HEK293 (cell line): Measurements from ENCODE around the gene BORCS5.

Experiments used
- BCL11A ChIP-seq: fragments of 450-650 bp; formaldehyde crosslinking; IDR thresholded peaks from 2 replicates; pipeline ENCODE4 v1.5.1; 2016; ENCODE audit warnings: low read depth, missing biosample characterization, missing genetic modification characterization
- KLF8 ChIP-seq: fragments of 450-650 bp; formaldehyde crosslinking; IDR thresholded peaks from 2 replicates; pipeline ENCODE4 v1.5.1; 2016; ENCODE audit warnings: missing biosample characterization, missing genetic modification characterization
- MYNN ChIP-seq: fragments of 450-650 bp; formaldehyde crosslinking; IDR thresholded peaks from 2 replicates; pipeline ENCODE4 v1.5.1; 2016; ENCODE audit warnings: missing biosample characterization, missing genetic modification characterization, borderline replicate concordance
- OVOL3 ChIP-seq: fragments of 450-650 bp; formaldehyde crosslinking; IDR thresholded peaks from 2 replicates; pipeline ENCODE4 v1.5.1; 2016; ENCODE audit warnings: missing biosample characterization, missing genetic modification characterization
- SP3 ChIP-seq: fragments of 450-650 bp; formaldehyde crosslinking; IDR thresholded peaks from 2 replicates; pipeline ENCODE4 v1.5.1; 2016; ENCODE audit warnings: missing biosample characterization, missing genetic modification characterization
- WT1 ChIP-seq: fragments of 450-650 bp; formaldehyde crosslinking; IDR thresholded peaks from 2 replicates; pipeline ENCODE4 v1.5.1; 2016; ENCODE audit warnings: missing biosample characterization, missing genetic modification characterization
- ZBTB1 ChIP-seq: fragments of 450-650 bp; formaldehyde crosslinking; IDR thresholded peaks from 2 replicates; pipeline ENCODE4 v1.5.1; 2016; ENCODE audit warnings: missing biosample characterization, missing genetic modification characterization
- ZBTB10 ChIP-seq: fragments of 450-650 bp; formaldehyde crosslinking; IDR thresholded peaks from 2 replicates; pipeline ENCODE4 v1.5.1; 2016; ENCODE audit warnings: missing biosample characterization, missing genetic modification characterization
- ZBTB21 ChIP-seq: fragments of 450-650 bp; formaldehyde crosslinking; IDR thresholded peaks from 2 replicates; pipeline ENCODE4 v1.5.1; 2017; ENCODE audit warnings: missing biosample characterization, missing genetic modification characterization
- ZFP3 ChIP-seq: fragments of 450-650 bp; formaldehyde crosslinking; IDR thresholded peaks from 2 replicates; pipeline ENCODE4 v1.5.1; 2016; ENCODE audit warnings: low read depth, missing biosample characterization, missing genetic modification characterization
- ZFP41 ChIP-seq: fragments of 450-650 bp; formaldehyde crosslinking; IDR thresholded peaks from 2 replicates; pipeline ENCODE4 v1.5.1; 2016; ENCODE audit warnings: missing biosample characterization, missing genetic modification characterization, borderline replicate concordance
- ZNF112 ChIP-seq: fragments of 450-650 bp; formaldehyde crosslinking; IDR thresholded peaks from 2 replicates; pipeline ENCODE4 v1.5.0; 2017; ENCODE audit warnings: missing biosample characterization, missing genetic modification characterization
- ZNF19 ChIP-seq: fragments of 450-650 bp; formaldehyde crosslinking; IDR thresholded peaks from 2 replicates; pipeline ENCODE4; 2016; ENCODE audit warnings: missing biosample characterization, missing genetic modification characterization, low read depth
- ZNF2 ChIP-seq: fragments of 450-650 bp; formaldehyde crosslinking; IDR thresholded peaks from 2 replicates; pipeline ENCODE4 v1.5.1; 2016; ENCODE audit warnings: missing biosample characterization, missing genetic modification characterization
- ZNF239 ChIP-seq: fragments of 450-650 bp; formaldehyde crosslinking; IDR thresholded peaks from 2 replicates; pipeline ENCODE4 v1.5.1; 2016; ENCODE audit warnings: missing biosample characterization, missing genetic modification characterization
- ZNF266 ChIP-seq: fragments of 450-650 bp; formaldehyde crosslinking; IDR thresholded peaks from 2 replicates; pipeline ENCODE4 v1.5.1; 2016; ENCODE audit warnings: missing biosample characterization, missing genetic modification characterization, low read depth
- ZNF274 ChIP-seq, 2 experiments: fragments of 200-500 bp in 1 of 2; fragments of 450-650 bp in 1 of 2; sonication (Bioruptor generic) in 1 of 2; formaldehyde crosslinking in 1 of 2; IDR thresholded peaks; 2 replicates each; pipeline versions ENCODE4 v1.5.1 to v1.6.1; 2014 to 2016; ENCODE audit warnings: borderline replicate concordance in 1 of 2, inconsistent platforms in 1 of 2, low read length in 1 of 2, missing biosample characterization in 1 of 2, missing genetic modification characterization in 1 of 2
- ZNF311 ChIP-seq: fragments of 450-650 bp; formaldehyde crosslinking; IDR thresholded peaks from 2 replicates; pipeline ENCODE4 v1.5.1; 2017; ENCODE audit warnings: missing biosample characterization, missing genetic modification characterization, borderline replicate concordance
- ZNF362 ChIP-seq: fragments of 450-650 bp; formaldehyde crosslinking; IDR thresholded peaks from 2 replicates; pipeline ENCODE4 v1.5.1; 2016; ENCODE audit warnings: missing biosample characterization, missing genetic modification characterization
- ZNF394 ChIP-seq: fragments of 450-650 bp; formaldehyde crosslinking; IDR thresholded peaks from 2 replicates; pipeline ENCODE4 v1.5.1; 2016; ENCODE audit warnings: missing biosample characterization, missing genetic modification characterization, mild to moderate bottlenecking, moderate library complexity, borderline replicate concordance
- ZNF423 ChIP-seq: fragments of 450-650 bp; formaldehyde crosslinking; IDR thresholded peaks from 2 replicates; pipeline ENCODE4 v1.5.1; 2016; ENCODE audit warnings: missing biosample characterization, missing genetic modification characterization
- ZNF544 ChIP-seq: fragments of 450-650 bp; formaldehyde crosslinking; IDR thresholded peaks from 2 replicates; pipeline ENCODE4 v1.5.0; 2017; ENCODE audit warnings: missing biosample characterization, missing genetic modification characterization
- ZNF600 ChIP-seq: fragments of 450-650 bp; formaldehyde crosslinking; IDR thresholded peaks from 2 replicates; pipeline ENCODE4 v1.5.1; 2016; ENCODE audit warnings: missing biosample characterization, missing genetic modification characterization
- ZNF629 ChIP-seq: fragments of 450-650 bp; formaldehyde crosslinking; IDR thresholded peaks from 2 replicates; pipeline ENCODE4 v1.5.1; 2017; ENCODE audit warnings: missing biosample characterization, missing genetic modification characterization
- ZNF639 ChIP-seq: fragments of 450-650 bp; formaldehyde crosslinking; IDR thresholded peaks from 2 replicates; pipeline ENCODE4 v1.5.1; 2016; ENCODE audit warnings: missing biosample characterization, missing genetic modification characterization
- ZNF660 ChIP-seq: fragments of 450-650 bp; IDR thresholded peaks from 2 replicates; pipeline ENCODE4 v1.5.1; 2018; ENCODE audit warnings: missing biosample characterization, mild to moderate bottlenecking, missing genetic modification characterization
- ZNF777 ChIP-seq: fragments of 450-650 bp; formaldehyde crosslinking; IDR thresholded peaks from 2 replicates; pipeline ENCODE4 v1.5.1; 2017; ENCODE audit warnings: missing biosample characterization, missing genetic modification characterization, borderline replicate concordance
- ZNF792 ChIP-seq: fragments of 450-650 bp; formaldehyde crosslinking; IDR thresholded peaks from 2 replicates; pipeline ENCODE4 v1.5.1; 2016; ENCODE audit warnings: missing biosample characterization, missing genetic modification characterization
- ZSCAN18 ChIP-seq: fragments of 450-650 bp; formaldehyde crosslinking; IDR thresholded peaks from 2 replicates; pipeline ENCODE4 v1.5.1; 2016; ENCODE audit warnings: missing biosample characterization, missing genetic modification characterization
- ZSCAN23 ChIP-seq: fragments of 450-650 bp; formaldehyde crosslinking; IDR thresholded peaks from 2 replicates; pipeline ENCODE4 v1.5.1; 2016; ENCODE audit warnings: missing biosample characterization, missing genetic modification characterization
- ZSCAN5A ChIP-seq: fragments of 450-650 bp; formaldehyde crosslinking; IDR thresholded peaks from 2 replicates; pipeline ENCODE4 v1.5.1; 2016; ENCODE audit warnings: missing biosample characterization, missing genetic modification characterization

The BORCS5 gene

GRCh38 chr12:12356896-12357718 lies at the start of gene BORCS5 (continued):
- no peak for TF ChIP-seq ZFP41 (tag by site-specific recombination)
- TF ChIP-seq ZBTB1 (tag by site-specific recombination), result no peak; the same call in 1 of the 2 replicates
- TF ChIP-seq BCL11A, result no peak
- peak; percentile 20; the same call in 1 of the 2 replicates for TF ChIP-seq ZNF394 (tag by site-specific recombination)
- no peak for TF ChIP-seq ZNF423
- TF ChIP-seq ZNF792 (tag by site-specific recombination), result peak; percentile 85; the same call in 1 of the 2 replicates
- no peak; the same call in 1 of the 2 replicates for TF ChIP-seq ZBTB21 (tag by site-specific recombination)
- TF ChIP-seq OVOL3, result peak; percentile 69; the same call in 1 of the 2 replicates
- TF ChIP-seq ZNF112 (tag by site-specific recombination), result no peak
- no peak for TF ChIP-seq ZNF362 (tag by site-specific recombination)
- no peak for TF ChIP-seq ZNF266 (tag by site-specific recombination)
- 0 out of 2 replicates have a peak, but pooled peaks have one; percentile 29 for TF ChIP-seq ZNF639 (tag by site-specific recombination)
- peak; percentile 82 for TF ChIP-seq ZNF600 (tag by site-specific recombination)
- TF ChIP-seq SP3, result peak; percentile 94
- TF ChIP-seq ZSCAN23 (tag by site-specific recombination), result 0 out of 2 replicates have a peak, but pooled peaks have one; percentile 21
- peak; percentile 79 for TF ChIP-seq ZNF629
- TF ChIP-seq WT1, result 0 out of 2 replicates have a peak, but pooled peaks have one; percentile 14
- no peak for TF ChIP-seq ZSCAN18 (tag by site-specific recombination)
- peak; percentile 39; the same call in 1 of the 2 replicates for TF ChIP-seq ZNF777 (tag by site-specific recombination)
- peak; percentile 89 for TF ChIP-seq KLF8 (tag by site-specific recombination)
- TF ChIP-seq MYNN (tag by site-specific recombination), result no peak
- TF ChIP-seq ZSCAN5A (tag by site-specific recombination), result peak; percentile 93
- TF ChIP-seq ZFP3, result no peak
- TF ChIP-seq ZNF19 (tag by site-specific recombination), result no peak
- TF ChIP-seq ZNF660 (tag by site-specific recombination), result peak; percentile 79; the same call in 1 of the 2 replicates
- TF ChIP-seq ZBTB10 (tag by site-specific recombination), result peak; percentile 56; the same call in 1 of the 2 replicates
- TF ChIP-seq ZNF2 (tag by site-specific recombination), result 0 out of 2 replicates have a peak, but pooled peaks have one; percentile 51
- TF ChIP-seq ZNF544 (tag by site-specific recombination), result no peak
- TF ChIP-seq ZNF239 (tag by site-specific recombination), result 0 out of 2 replicates have a peak, but pooled peaks have one; percentile 23
- TF ChIP-seq ZNF274 (IDR thresholded peaks at IDR 0.05; ENCODE audit: low read length), result no peak
- TF ChIP-seq ZNF274 (tag by site-specific recombination; IDR thresholded peaks at IDR 0.05; ENCODE audit: borderline replicate concordance), result no peak
- TF ChIP-seq ZNF311 (tag by site-specific recombination), result no peak
